ENCODE measurements around the gene GRM7. TPM values are rescaled to one million over a fixed set of nuclear protein-coding genes. Genes with fewer than 3 reads are reported as not detected.

Gene GRM7
- total RNA-seq, 2 experiments from 2014 or later = not detected

GRCh38 chr3:7367968-7368367 is 507.1 kb downstream of the GRM7 start:
- Histone ChIP-seq H3K9me2 (ENCODE audit: insufficient read depth, low read length) (no peaks in the 10 kb centered on the region), H3K4me1 (ENCODE audit: insufficient read depth, low read length, poor library complexity, severe bottlenecking) (no peaks in the 10 kb centered on the region), H3K9me3 (ENCODE audit: low read length) (no peaks in the 10 kb centered on the region), H3K79me2 (ENCODE audit: insufficient read depth, low read depth, low read length) (no peaks in the 10 kb centered on the region), H4K20me1 (ENCODE audit: insufficient read depth, low read length) (no peaks in the 10 kb centered on the region), H3K27ac (ENCODE audit: low read depth, low read length, poor library complexity, severe bottlenecking) (no peak overlapping the region), H2AFZ (ENCODE audit: low read length) (no peak overlapping the region), H3K4me3 (ENCODE audit: low read depth, low read length, poor library complexity, severe bottlenecking) (no peak overlapping the region), H3K36me3 (ENCODE audit: insufficient read depth, low read length) (no peaks in the 10 kb centered on the region), H3K4me2 (ENCODE audit: low read length) (no peak overlapping the region)
- no TSS peak for BruUV-seq (replicated peaks)
- TF ChIP-seq CTCF (conservative IDR thresholded peaks at IDR 0.05; ENCODE audit: low read length) (no peak), EZH2phosphoT487 (IDR thresholded peaks at IDR 0.05; ENCODE audit: borderline replicate concordance, low read depth, low read length) (no peak)
- CTCF ChIA-PET (ENCODE audit: unreplicated experiment) = no interaction called here
- intact Hi-C loops (cut with micrococcal nuclease; ENCODE audit: unreplicated experiment) = no loop called here
- DNase-seq (ENCODE audit: low spot score) = no peak
- POLR2A ChIA-PET = interaction anchor here (0.5 kb wide), 1 partner anchor 1693 kb away, joined by 3 read pairs; no protein-coding TSS in a partner anchor

GRCh38 chr3:7368597-7368996 is 507.7 kb downstream of the GRM7 start:
- no peaks in the 10 kb centered on the region for H3K9me3 ChIP-seq (ENCODE audit: low read length)
- no peak overlapping the region for H3K4me2 ChIP-seq (ENCODE audit: low read length)
- H3K79me2 ChIP-seq (ENCODE audit: insufficient read depth, low read depth, low read length) = no peaks in the 10 kb centered on the region
- H2AFZ ChIP-seq (ENCODE audit: low read length) = no peak overlapping the region
- no peak for DNase-seq (ENCODE audit: low spot score)
- no peaks in the 10 kb centered on the region for H4K20me1 ChIP-seq (ENCODE audit: insufficient read depth, low read length)
- intact Hi-C loops (cut with micrococcal nuclease; ENCODE audit: unreplicated experiment) = no loop called here
- BruUV-seq (replicated peaks) = no TSS peak
- ChIA-PET POLR2A (interaction anchor here (0.5 kb wide), 1 partner anchor 1693 kb away, joined by 3 read pairs; no protein-coding TSS in a partner anchor), CTCF (ENCODE audit: unreplicated experiment) (no interaction called here)
- H3K4me1 ChIP-seq (ENCODE audit: insufficient read depth, low read length, poor library complexity, severe bottlenecking) = no peaks in the 10 kb centered on the region
- no peaks in the 10 kb centered on the region for H3K9me2 ChIP-seq (ENCODE audit: insufficient read depth, low read length)
- no peak overlapping the region for H3K4me3 ChIP-seq (ENCODE audit: low read depth, low read length, poor library complexity, severe bottlenecking)
- no peaks in the 10 kb centered on the region for H3K36me3 ChIP-seq (ENCODE audit: insufficient read depth, low read length)
- TF ChIP-seq CTCF (conservative IDR thresholded peaks at IDR 0.05; ENCODE audit: low read length) = no peak
- TF ChIP-seq EZH2phosphoT487 (IDR thresholded peaks at IDR 0.05; ENCODE audit: borderline replicate concordance, low read depth, low read length) = no peak
- H3K27ac ChIP-seq (ENCODE audit: low read depth, low read length, poor library complexity, severe bottlenecking) = no peak overlapping the region

GRCh38 chr3:7371693-7372572 is 511.0 kb downstream of the GRM7 start:
- Histone ChIP-seq H3K36me3 (ENCODE audit: insufficient read depth, low read length) (no peaks in the 10 kb centered on the region), H3K27ac (ENCODE audit: low read depth, low read length, poor library complexity, severe bottlenecking) (no peak overlapping the region), H3K4me1 (ENCODE audit: insufficient read depth, low read length, poor library complexity, severe bottlenecking) (no peaks in the 10 kb centered on the region), H3K4me3 (ENCODE audit: low read depth, low read length, poor library complexity, severe bottlenecking) (no peak overlapping the region), H3K9me2 (ENCODE audit: insufficient read depth, low read length) (no peaks in the 10 kb centered on the region), H4K20me1 (ENCODE audit: insufficient read depth, low read length) (no peaks in the 10 kb centered on the region), H3K79me2 (ENCODE audit: insufficient read depth, low read depth, low read length) (no peaks in the 10 kb centered on the region), H3K9me3 (ENCODE audit: low read length) (no peaks in the 10 kb centered on the region), H3K4me2 (ENCODE audit: low read length) (no peak overlapping the region), H2AFZ (ENCODE audit: low read length) (no peak overlapping the region)
- DNase-seq (ENCODE audit: low spot score) = no peak
- intact Hi-C loops (cut with micrococcal nuclease; ENCODE audit: unreplicated experiment) = no loop called here
- CTCF ChIA-PET (ENCODE audit: unreplicated experiment) = no interaction called here
- BruUV-seq (replicated peaks) = no TSS peak
- no peak for TF ChIP-seq EZH2phosphoT487 (IDR thresholded peaks at IDR 0.05; ENCODE audit: borderline replicate concordance, low read depth, low read length)
- TF ChIP-seq CTCF (conservative IDR thresholded peaks at IDR 0.05; ENCODE audit: low read length) = no peak
- POLR2A ChIA-PET = interaction anchor here (0.7 kb wide), 1 partner anchor 615 kb away, joined by 3 read pairs; no protein-coding TSS in a partner anchor
